NCI-H1930 (cell line): ENCODE data around the gene PCDHGA11.
"Not testable (repeated sequence)": the region's sequence is repeated elsewhere in the genome, so short reads cannot be mapped to it uniquely, and the experiment has no call there.

ENCODE experiments used
- DNase-seq, 2 experiments: peaks; one replicate each; lab custom pipeline; 2025; lab: John Stamatoyannopoulos, UW

The PCDHGA11 gene

GRCh38 chr5:141398608-141399007 is 22.2 kb upstream of the PCDHGA11 start:
- no peak for DNase-seq

- DNase-seq, result no peak
Measured at GRCh38 chr5:141399555-141400258, 21.1 kb upstream of the PCDHGA11 start.

DNA sequence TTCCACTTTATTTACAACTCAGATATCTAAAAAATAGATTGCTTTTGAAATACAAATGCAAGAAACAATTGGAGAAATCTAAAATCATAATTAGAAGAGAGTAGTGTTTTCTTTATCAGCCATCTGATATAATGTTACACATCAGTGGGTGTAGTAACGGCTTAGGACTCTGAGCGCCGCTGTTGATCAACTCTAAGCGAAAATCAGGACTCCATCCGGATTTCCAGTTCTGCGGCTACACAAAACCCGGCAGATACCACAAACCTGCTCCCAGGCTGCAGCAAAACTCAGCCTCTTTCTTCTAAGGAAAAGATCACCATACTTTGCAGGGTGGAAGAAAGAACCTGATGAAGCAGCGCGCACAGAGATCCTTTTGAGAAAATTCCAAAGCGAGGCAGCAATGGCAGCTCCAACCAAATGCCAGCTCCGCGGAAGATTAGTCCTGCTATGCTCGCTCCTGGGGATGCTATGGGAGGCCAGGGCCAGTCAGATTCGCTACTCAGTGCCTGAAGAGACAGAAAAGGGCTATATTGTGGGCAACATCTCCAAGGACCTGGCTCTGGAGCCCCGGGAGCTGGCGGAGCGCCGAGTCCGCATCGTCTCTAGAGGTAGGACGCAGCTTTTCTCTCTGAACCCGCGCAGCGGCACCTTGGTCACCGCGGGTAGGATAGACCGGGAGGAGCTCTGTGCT is 18.2 kb upstream of the PCDHGA11 start, which contains the start of gene PCDHGA9:
PCDHGA9 (plus strand) TSS at position 226 of the 691 bp plus-strand sequence; CDS start at position 401, 175 bp downstream.
- no peak for DNase-seq

GRCh38 chr5:141403387-141403786 is 17.5 kb upstream of the PCDHGA11 start:
- DNase-seq, result no peak

DNA sequence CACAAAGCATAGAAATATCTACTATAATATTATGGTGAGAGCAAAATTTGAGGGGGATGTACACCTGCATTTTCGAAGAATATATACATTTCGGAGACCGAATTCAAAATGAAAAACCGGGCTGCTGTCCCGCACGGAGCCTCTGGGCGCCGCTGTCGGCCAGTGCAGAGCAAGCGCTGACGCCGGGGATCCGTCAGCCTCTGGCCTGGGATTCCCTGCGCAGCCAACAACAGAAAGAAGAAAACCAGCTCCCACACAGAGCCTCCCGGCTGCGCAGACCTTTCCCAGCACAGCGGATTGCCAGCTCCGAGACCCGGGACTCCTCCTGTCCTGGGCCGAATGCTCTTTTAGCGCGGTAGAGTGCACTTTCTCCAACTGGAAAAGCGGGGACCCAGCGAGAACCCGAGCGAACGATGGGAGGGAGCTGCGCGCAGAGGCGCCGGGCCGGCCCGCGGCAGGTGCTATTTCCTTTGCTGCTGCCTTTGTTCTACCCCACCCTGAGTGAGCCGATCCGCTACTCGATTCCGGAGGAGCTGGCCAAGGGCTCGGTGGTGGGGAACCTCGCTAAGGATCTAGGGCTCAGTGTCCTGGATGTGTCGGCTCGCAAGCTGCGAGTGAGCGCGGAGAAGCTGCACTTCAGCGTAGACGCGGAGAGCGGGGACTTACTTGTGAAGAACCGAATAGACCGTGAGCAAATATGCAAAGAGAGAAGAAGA is 12.9 kb upstream of the PCDHGA11 start, which contains the start of gene PCDHGB6:
PCDHGB6 (plus strand) TSS at position 232 of the 716 bp plus-strand sequence; CDS start at position 414, 182 bp downstream.
- not testable (repeated sequence) for DNase-seq

DNA sequence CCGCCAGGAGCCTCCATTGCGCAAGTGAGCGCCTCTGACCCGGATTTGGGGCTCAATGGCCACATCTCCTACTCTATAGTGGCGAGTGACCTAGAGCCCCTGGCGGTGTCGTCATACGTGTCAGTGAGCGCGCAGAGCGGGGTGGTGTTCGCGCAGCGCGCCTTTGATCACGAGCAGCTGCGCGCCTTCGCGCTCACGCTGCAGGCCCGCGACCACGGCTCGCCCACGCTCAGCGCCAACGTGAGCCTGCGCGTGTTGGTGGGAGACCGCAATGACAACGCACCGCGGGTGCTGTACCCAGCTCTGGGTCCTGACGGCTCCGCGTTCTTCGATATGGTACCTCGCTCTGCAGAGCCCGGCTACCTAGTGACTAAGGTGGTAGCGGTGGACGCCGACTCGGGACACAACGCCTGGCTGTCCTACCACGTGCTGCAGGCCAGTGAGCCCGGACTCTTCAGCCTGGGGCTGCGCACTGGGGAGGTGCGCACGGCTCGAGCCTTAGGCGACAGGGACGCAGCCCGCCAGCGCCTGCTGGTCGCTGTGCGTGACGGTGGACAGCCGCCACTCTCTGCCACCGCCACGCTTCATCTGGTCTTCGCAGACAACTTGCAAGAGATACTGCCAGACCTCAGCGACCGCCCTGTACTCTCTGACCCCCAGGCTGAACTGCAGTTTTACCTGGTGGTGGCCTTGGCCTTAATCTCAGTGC is 11.1 kb upstream of the PCDHGA11 start:
- DNase-seq, result no peak

- no peak for DNase-seq
Measured at GRCh38 chr5:141411575-141411974, 9.3 kb upstream of the PCDHGA11 start.

DNA sequence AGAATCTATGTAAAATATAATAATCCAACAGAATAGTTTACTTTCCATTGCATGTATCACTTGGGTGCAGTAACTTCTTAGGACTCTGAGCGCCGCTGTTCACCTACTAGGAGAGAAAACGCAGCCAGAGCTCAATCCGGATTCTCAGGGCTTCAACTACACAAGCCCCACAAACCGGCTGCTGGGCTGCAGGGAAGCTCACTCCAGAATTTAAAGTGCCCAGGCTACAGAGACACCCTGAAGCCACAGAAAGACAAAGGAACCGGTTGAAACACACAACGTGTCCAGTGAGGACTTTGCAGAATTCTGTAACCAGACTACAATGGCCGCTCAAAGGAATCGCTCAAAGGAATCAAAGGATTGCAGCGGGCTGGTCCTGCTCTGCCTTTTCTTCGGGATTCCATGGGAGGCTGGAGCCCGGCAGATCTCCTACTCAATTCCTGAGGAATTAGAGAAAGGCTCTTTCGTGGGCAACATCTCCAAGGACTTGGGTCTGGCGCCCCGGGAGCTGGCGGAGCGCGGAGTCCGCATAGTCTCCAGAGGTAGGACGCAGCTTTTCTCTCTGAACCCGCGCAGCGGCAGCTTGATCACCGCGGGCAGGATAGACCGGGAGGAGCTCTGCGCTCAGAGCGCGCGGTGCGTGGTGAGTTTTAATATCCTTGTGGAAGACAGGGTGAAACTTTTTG is 7.9 kb upstream of the PCDHGA11 start, which contains the start of gene PCDHGA10:
PCDHGA10 (plus strand) TSS at position 134 of the 686 bp plus-strand sequence; CDS start at position 323, 189 bp downstream.
- DNase-seq, result peak in 1 of 2 experiments; percentile 23

- no peak for DNase-seq
Measured at GRCh38 chr5:141413540-141414069, 7.2 kb upstream of the PCDHGA11 start.

GRCh38 chr5:141414548-141415274 is 6.1 kb upstream of the PCDHGA11 start:
- not testable (repeated sequence) for DNase-seq

- DNase-seq, result not testable (repeated sequence)
Measured at GRCh38 chr5:141415275-141415618, 5.6 kb upstream of the PCDHGA11 start.

GRCh38 chr5:141417494-141418172 is 3.2 kb upstream of the PCDHGA11 start, which contains the start of gene PCDHGB7:
Gene PCDHGB7, plus strand, starts transcription at chr5:141417677. Its CDS starts 183 bp downstream, at chr5:141417860.
- DNase-seq, result not testable (repeated sequence)

- DNase-seq, result no peak
Measured at GRCh38 chr5:141419074-141419880, 1.6 kb upstream of the PCDHGA11 start.

DNA sequence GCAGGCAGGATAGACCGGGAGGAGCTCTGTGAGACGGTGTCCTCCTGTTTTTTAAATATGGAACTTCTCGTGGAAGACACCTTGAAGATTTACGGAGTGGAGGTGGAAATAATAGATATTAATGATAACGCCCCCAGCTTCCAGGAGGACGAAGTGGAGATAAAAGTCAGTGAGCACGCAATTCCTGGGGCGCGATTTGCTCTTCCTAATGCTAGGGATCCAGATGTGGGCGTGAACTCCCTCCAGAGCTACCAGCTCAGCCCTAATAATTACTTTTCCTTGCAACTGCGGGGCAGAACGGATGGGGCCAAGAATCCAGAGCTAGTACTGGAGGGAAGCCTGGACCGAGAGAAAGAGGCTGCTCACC is 621 bp downstream of the PCDHGA11 start:
- DNase-seq, result no peak

GRCh38 chr5:141422742-141423291 is 2.0 kb downstream of the PCDHGA11 start:
- DNase-seq, result no peak

GRCh38 chr5:141427783-141428426 is 7.1 kb downstream of the PCDHGA11 start:
- DNase-seq, result no peak

- DNase-seq, result no peak
Measured at GRCh38 chr5:141430332-141431113, 9.7 kb downstream of the PCDHGA11 start, which contains the start of gene PCDHGA12. Gene PCDHGA12, plus strand, starts transcription at chr5:141430507. Its CDS starts 253 bp downstream, at chr5:141430760.
